A549 (cell line): ENCODE data around the gene CEACAM20. TPM values are rescaled to one million over a fixed set of nuclear protein-coding genes. Genes with fewer than 3 reads are reported as not detected.

Experiments used
- ATAC-seq, 2 experiments: fragments of 200-7000 bp in 1 of 2; fragments of >200 bp in 1 of 2; cut with Nextera tagmentation in 1 of 2; cut with Tn5 transposase in 1 of 2; 3 replicates each; pipeline versions ENCODE4 v1.8.0 to v1.9.1; 2018 to 2020; ENCODE audit warnings: mild to moderate bottlenecking in 1 of 2, moderate library complexity in 1 of 2
- CTCF ChIA-PET: fragments of 300-600 bp; sonication (Branson Sonifier 250); formaldehyde crosslinking; extraction: SDS; loops from one replicate; lab custom pipeline; 2021; ENCODE audit warnings: antibody characterized with exemption, inconsistent platforms; lab: Yijun Ruan, JAX
- POLR2A ChIA-PET: fragments of 350-600 bp; formaldehyde crosslinking; extraction: SDS; loops from one replicate; lab custom pipeline; 2021; ENCODE audit warnings: antibody characterized with exemption, inconsistent platforms; lab: Yijun Ruan, JAX
- DNase-seq, 2 experiments: peaks; one replicate each; pipeline versions ENCODE4 v3.0.0 to v3.0.0-alpha.2; 2011 to 2016; ENCODE audit warnings: low read depth in 1 of 2, low spot score in 1 of 2
- FAIRE-seq: peaks from 2 replicates; lab custom pipeline; 2011; peaks lifted over from hg19 to GRCh38; lab: Jason Lieb, UNC
- H3K27ac ChIP-seq, 2 experiments: fragments of >200 bp; sonication (Bioruptor Twin); formaldehyde crosslinking; 3 replicates each; pipeline ENCODE4 v1.5.1; 2016 to 2017
- H3K4me1 ChIP-seq: fragments of >200 bp; sonication (Bioruptor Twin); formaldehyde crosslinking; 3 replicates; pipeline ENCODE4 v1.6.1; 2016
- H3K4me2 ChIP-seq: fragments of >200 bp; sonication (Bioruptor Twin); formaldehyde crosslinking; 3 replicates; pipeline ENCODE4 v1.6.1; 2016
- H3K4me3 ChIP-seq: fragments of >200 bp; sonication (Bioruptor Twin); formaldehyde crosslinking; 3 replicates; pipeline ENCODE4 v1.5.1; 2016
- H3K9me3 ChIP-seq: fragments of >200 bp; sonication (Bioruptor Twin); formaldehyde crosslinking; 3 replicates; pipeline ENCODE4 v1.6.1; 2016
- CBX2 ChIP-seq: fragments of 200-600 bp; sonication (generic); IDR thresholded peaks from 2 replicates; pipeline ENCODE4 v1.6.1; 2016; ENCODE audit warnings: low read depth, mild to moderate bottlenecking, borderline replicate concordance
- CHD4 ChIP-seq: fragments of 200-600 bp; sonication (generic); IDR thresholded peaks from 2 replicates; pipeline ENCODE4 v1.6.1; 2016; ENCODE audit warnings: antibody characterized with exemption, mild to moderate bottlenecking, borderline replicate concordance
- EHF ChIP-seq: fragments of 250-450 bp; sonication (Bioruptor Pico); IDR thresholded peaks from 2 replicates; pipeline ENCODE4 v1.5.0; 2020; ENCODE audit warnings: mild to moderate bottlenecking
- ESRRA ChIP-seq: fragments of 150-350 bp; IDR thresholded peaks from 2 replicates; pipeline ENCODE4 v1.6.1; 2014; ENCODE audit warnings: mild to moderate bottlenecking, low read length, borderline replicate concordance
- FOSB ChIP-seq: fragments of 250-450 bp; sonication (Bioruptor Pico); IDR thresholded peaks from 2 replicates; pipeline ENCODE4 v1.5.0; 2020; ENCODE audit warnings: mild to moderate bottlenecking, moderate library complexity
- FOSL2 ChIP-seq, 2 experiments: fragments of 450-650 bp in 1 of 2; fragments of >200 bp in 1 of 2; sonication (Bioruptor Twin) in 1 of 2; formaldehyde crosslinking; IDR thresholded peaks; 2 replicates each; pipeline versions ENCODE4 v1.5.0 to v1.6.1; 2016 to 2020; ENCODE audit warnings: mild to moderate bottlenecking in 1 of 2, moderate library complexity in 1 of 2
- FOXS1 ChIP-seq: fragments of 250-450 bp; sonication (Bioruptor Pico); IDR thresholded peaks from 2 replicates; pipeline ENCODE4 v1.5.0; 2020; ENCODE audit warnings: mild to moderate bottlenecking, moderate library complexity
- HOXB5 ChIP-seq: fragments of 250-450 bp; sonication (Bioruptor Pico); IDR thresholded peaks from 2 replicates; pipeline ENCODE4 v1.5.0; 2020; ENCODE audit warnings: mild to moderate bottlenecking, moderate library complexity
- KDM1A ChIP-seq: fragments of 200-600 bp; sonication (generic); IDR thresholded peaks from 2 replicates; pipeline ENCODE4 v1.6.1; 2016; ENCODE audit warnings: low read depth, mild to moderate bottlenecking
- NR3C1 ChIP-seq: fragments of >200 bp; sonication (Bioruptor Twin); formaldehyde crosslinking; IDR thresholded peaks from 3 replicates; pipeline ENCODE4 v1.6.1; 2017
- PHF8 ChIP-seq: fragments of 200-600 bp; sonication (generic); IDR thresholded peaks from 2 replicates; pipeline ENCODE4 v1.6.1; 2016; ENCODE audit warnings: low read depth, mild to moderate bottlenecking, antibody characterized with exemption, moderate library complexity, borderline replicate concordance
- POLR2A ChIP-seq: IDR thresholded peaks from 2 replicates; pipeline ENCODE4 v1.6.1; 2012; ENCODE audit warnings: mild to moderate bottlenecking, low read length
- POLR2AphosphoS2 ChIP-seq: conservative IDR thresholded peaks from 2 replicates; pipeline ENCODE4 v1.6.1; 2012; ENCODE audit warnings: low read length, improper control_type of control experiment, inconsistent platforms
- RAD21 ChIP-seq, 2 experiments: fragments of >200 bp in 1 of 2; sonication (Bioruptor Twin) in 1 of 2; formaldehyde crosslinking in 1 of 2; IDR thresholded peaks in 1 of 2; conservative IDR thresholded peaks in 1 of 2; 2 replicates in 1 of 2; 3 replicates in 1 of 2; pipeline ENCODE4 v1.6.1; 2012 to 2018; ENCODE audit warnings: inconsistent platforms in 1 of 2
- SMC3 ChIP-seq: fragments of >200 bp; sonication (Bioruptor Twin); formaldehyde crosslinking; IDR thresholded peaks from 3 replicates; pipeline ENCODE4 v1.6.1; 2018; ENCODE audit warnings: inconsistent platforms
- ZC3H11A ChIP-seq: fragments of 450-650 bp; IDR thresholded peaks from 2 replicates; pipeline ENCODE4 v1.6.1; 2014; ENCODE audit warnings: antibody characterized with exemption, mild to moderate bottlenecking
- ZFP36 ChIP-seq: fragments of 450-650 bp; IDR thresholded peaks from 2 replicates; pipeline ENCODE4 v1.6.1; 2014; ENCODE audit warnings: borderline replicate concordance; ENCODE audit not compliant: partially characterized antibody
- ZNF302 ChIP-seq: fragments of 250-450 bp; sonication (Bioruptor Pico); IDR thresholded peaks from 2 replicates; pipeline ENCODE4 v1.9.0; 2021; ENCODE audit warnings: inconsistent platforms, mild to moderate bottlenecking, moderate library complexity
- WGBS: methylation state at CpG from one replicate; pipeline ENCODE4 v1.1.6; 2017; ENCODE audit errors: missing lambda C conversion rate; 5-methylcytosine and 5-hydroxymethylcytosine counted together
- polyA plus RNA-seq, 4 experiments: library from polyadenylated mRNA; depleted of rRNA in 3 of 4; stranded (reverse); fragments of >200 nt; fragmentation: RNase III in 1 of 4; extraction: RNeasy Plus Mini Kit Qiagen cat#74134 plus additional on column Dnase treatment in 1 of 4; gene quantifications; 2 replicates in 3 of 4; 3 replicates in 1 of 4; pipeline ENCODE4 v1.2.3, GENCODE V29; 2011 to 2017
- TF ChIP-seq, protein P1 (sequence below): fragments of 150-350 bp; IDR thresholded peaks from 2 replicates; pipeline ENCODE4 v1.6.1; 2014; ENCODE audit warnings: low read depth, mild to moderate bottlenecking, low read length
- TF ChIP-seq, protein P2 (sequence below): IDR thresholded peaks from 2 replicates; pipeline ENCODE4 v1.6.1; 2012
- TF ChIP-seq, protein P3 (sequence below): fragments of >200 bp; sonication (Bioruptor Twin); formaldehyde crosslinking; IDR thresholded peaks from 3 replicates; pipeline ENCODE4 v1.6.1; 2016
- TF ChIP-seq, protein P4 (sequence below): fragments of 250-450 bp; sonication (Bioruptor Pico); IDR thresholded peaks from 2 replicates; pipeline ENCODE4 v1.5.0; 2020; ENCODE audit warnings: low read depth, mild to moderate bottlenecking, moderate library complexity

CEACAM20 gene
- polyA plus RNA-seq, 2 of the 4 experiments (the other 2 are of a cell fraction): 0.08 TPM; not detected in 1

DNA sequence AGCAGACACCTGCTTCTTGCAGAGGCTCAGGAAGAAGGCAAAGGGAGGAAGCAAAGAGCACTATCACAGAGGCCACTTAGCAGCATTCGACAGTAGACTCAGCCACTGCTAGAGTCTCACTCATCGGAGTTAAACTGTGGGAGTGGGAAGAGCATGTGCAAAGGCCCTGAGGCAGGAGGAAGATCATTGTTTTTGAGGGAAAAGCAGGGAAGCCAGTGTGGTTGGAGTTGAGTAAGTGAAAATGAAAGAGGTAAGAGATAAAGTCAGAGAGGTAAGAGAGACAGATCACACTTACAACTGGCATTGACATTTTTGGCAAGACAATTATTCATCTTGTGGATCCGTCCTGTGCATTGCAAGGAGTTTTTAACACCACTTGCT lies 41.1 kb upstream of the CEACAM20 start:
- H3K4me3 ChIP-seq: no peak overlapping the region
- 0% methylated on average over 3 of the region's 3 CpGs for WGBS
- ChIA-PET CTCF (interaction anchor here (0.6 to 3.0 kb wide), 74 partner anchors 9 to 754 kb away, joined by 3 to 61 read pairs (median 5); partner anchors contain the start of genes BCAM, CLASRP and NECTIN2), POLR2A (interaction anchor here (0.7 kb wide), 1 partner anchor 200 kb away, joined by 3 read pairs; no protein-coding TSS in a partner anchor)
- H3K4me1 ChIP-seq: peaks cover 8% of the 10 kb centered on the region
- no peak overlapping the region; the same call in 2 of the 3 replicates for H3K4me2 ChIP-seq
- ATAC-seq: peak in 1 of 2 experiments; percentile 18; a peak in 2 of 6 replicates
- H3K9me3 ChIP-seq: no peaks in the 10 kb centered on the region
- TF ChIP-seq FOXS1 (CRISPR knock-in tag): no peak
- no peak for TF ChIP-seq KDM1A
- no peak for TF ChIP-seq HOXB5
- TF ChIP-seq, protein P1, sequence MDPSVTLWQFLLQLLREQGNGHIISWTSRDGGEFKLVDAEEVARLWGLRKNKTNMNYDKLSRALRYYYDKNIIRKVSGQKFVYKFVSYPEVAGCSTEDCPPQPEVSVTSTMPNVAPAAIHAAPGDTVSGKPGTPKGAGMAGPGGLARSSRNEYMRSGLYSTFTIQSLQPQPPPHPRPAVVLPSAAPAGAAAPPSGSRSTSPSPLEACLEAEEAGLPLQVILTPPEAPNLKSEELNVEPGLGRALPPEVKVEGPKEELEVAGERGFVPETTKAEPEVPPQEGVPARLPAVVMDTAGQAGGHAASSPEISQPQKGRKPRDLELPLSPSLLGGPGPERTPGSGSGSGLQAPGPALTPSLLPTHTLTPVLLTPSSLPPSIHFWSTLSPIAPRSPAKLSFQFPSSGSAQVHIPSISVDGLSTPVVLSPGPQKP: no peak
- TF ChIP-seq ESRRA: no peak
- no peak for TF ChIP-seq EHF (CRISPR knock-in tag)
- TF ChIP-seq, protein P2, sequence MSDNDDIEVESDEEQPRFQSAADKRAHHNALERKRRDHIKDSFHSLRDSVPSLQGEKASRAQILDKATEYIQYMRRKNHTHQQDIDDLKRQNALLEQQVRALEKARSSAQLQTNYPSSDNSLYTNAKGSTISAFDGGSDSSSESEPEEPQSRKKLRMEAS: no peak
- TF ChIP-seq POLR2AphosphoS2: no peak
- no peak for TF ChIP-seq ZFP36
- TF ChIP-seq FOSB (CRISPR knock-in tag): no peak
- TF ChIP-seq CBX2: no peak
- no peak for TF ChIP-seq FOSL2 (IDR thresholded peaks at IDR 0.05)
- no peak for TF ChIP-seq FOSL2 (CRISPR knock-in tag; IDR thresholded peaks at IDR 0.05)
- no peak for TF ChIP-seq RAD21 (conservative IDR thresholded peaks at IDR 0.05 in 1 of 2, IDR thresholded peaks at IDR 0.05 in 1 of 2)
- TF ChIP-seq ZC3H11A: no peak
- TF ChIP-seq SMC3: no peak
- TF ChIP-seq CHD4: no peak
- TF ChIP-seq NR3C1: no peak
- H3K27ac ChIP-seq: no peak overlapping the region
- no peak for FAIRE-seq
- no peak for DNase-seq

DNA sequence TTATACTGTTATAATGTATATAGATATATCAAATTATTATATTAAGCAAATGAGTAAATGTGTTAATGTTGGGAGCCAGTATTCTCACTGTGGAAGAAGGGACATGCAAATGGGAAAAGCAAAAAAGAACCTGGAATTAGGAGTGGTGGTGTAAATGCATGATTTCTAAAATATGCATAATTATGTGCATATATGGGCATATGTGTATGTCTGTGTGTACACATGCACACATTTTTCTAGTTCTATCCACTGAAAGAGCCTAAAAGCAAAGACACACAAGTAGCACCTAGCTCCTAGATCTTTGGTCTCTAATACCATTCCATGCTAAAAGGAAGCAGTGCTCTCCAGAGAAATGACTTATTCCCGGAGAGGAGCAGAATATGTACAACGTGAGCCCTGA lies 38.3 kb upstream of the CEACAM20 start:
- CTCF ChIA-PET: interaction anchor here (1.3 to 1.8 kb wide), 3 partner anchors 9 to 384 kb away, joined by 4 to 7 read pairs (median 5); no protein-coding TSS in a partner anchor
- TF ChIP-seq HOXB5: no peak
- no peak for TF ChIP-seq ZNF302 (CRISPR knock-in tag)
- no peak for TF ChIP-seq POLR2A
- no peak for TF ChIP-seq CBX2
- no peak for TF ChIP-seq PHF8
- TF ChIP-seq RAD21 (conservative IDR thresholded peaks at IDR 0.05 in 1 of 2, IDR thresholded peaks at IDR 0.05 in 1 of 2): no peak
- TF ChIP-seq, protein P3, sequence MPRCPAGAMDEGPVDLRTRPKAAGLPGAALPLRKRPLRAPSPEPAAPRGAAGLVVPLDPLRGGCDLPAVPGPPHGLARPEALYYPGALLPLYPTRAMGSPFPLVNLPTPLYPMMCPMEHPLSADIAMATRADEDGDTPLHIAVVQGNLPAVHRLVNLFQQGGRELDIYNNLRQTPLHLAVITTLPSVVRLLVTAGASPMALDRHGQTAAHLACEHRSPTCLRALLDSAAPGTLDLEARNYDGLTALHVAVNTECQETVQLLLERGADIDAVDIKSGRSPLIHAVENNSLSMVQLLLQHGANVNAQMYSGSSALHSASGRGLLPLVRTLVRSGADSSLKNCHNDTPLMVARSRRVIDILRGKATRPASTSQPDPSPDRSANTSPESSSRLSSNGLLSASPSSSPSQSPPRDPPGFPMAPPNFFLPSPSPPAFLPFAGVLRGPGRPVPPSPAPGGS: no peak
- TF ChIP-seq, protein P4, sequence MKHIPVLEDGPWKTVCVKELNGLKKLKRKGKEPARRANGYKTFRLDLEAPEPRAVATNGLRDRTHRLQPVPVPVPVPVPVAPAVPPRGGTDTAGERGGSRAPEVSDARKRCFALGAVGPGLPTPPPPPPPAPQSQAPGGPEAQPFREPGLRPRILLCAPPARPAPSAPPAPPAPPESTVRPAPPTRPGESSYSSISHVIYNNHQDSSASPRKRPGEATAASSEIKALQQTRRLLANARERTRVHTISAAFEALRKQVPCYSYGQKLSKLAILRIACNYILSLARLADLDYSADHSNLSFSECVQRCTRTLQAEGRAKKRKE (CRISPR knock-in tag): no peak
- no peak for DNase-seq
- no peak for ATAC-seq
- POLR2A ChIA-PET: no interaction called here
- no peak for FAIRE-seq
- H3K4me3 ChIP-seq: no peak overlapping the region
- 88% methylated on average over 2 of the region's 2 CpGs for WGBS
- H3K27ac ChIP-seq: no peak overlapping the region
- peaks cover 8% of the 10 kb centered on the region for H3K4me1 ChIP-seq
- no peaks in the 10 kb centered on the region for H3K9me3 ChIP-seq
- no peak overlapping the region for H3K4me2 ChIP-seq
